Right renal cortex interstitium (tissue), 3 donors: ENCODE measurements around the gene PDHA2. TPM values are rescaled to one million over a fixed set of nuclear protein-coding genes. Genes with fewer than 3 reads are reported as not detected.
A peak's percentile ranks its signal among the peaks of the same experiment; 100 is the strongest.
"Not testable (repeated sequence)": the region's sequence is repeated elsewhere in the genome, so short reads cannot be mapped to it uniquely, and the experiment has no call there.

Source experiments
- DNase-seq, 3 donors: peaks; one replicate each; pipeline ENCODE4 v3.0.0-alpha.2; 2013; ENCODE audit warnings: low read depth in 3 of 3, low spot score in 2 of 3
- polyA plus RNA-seq, 3 donors: library from polyadenylated mRNA; unstranded; fragments of 120-200 nt; gene quantifications; one replicate each; pipeline ENCODE4 v1.2.1, GENCODE V29; 2013; ENCODE audit not compliant: insufficient read length in 3 of 3

The PDHA2 gene
- polyA plus RNA-seq, result not detected

DNA sequence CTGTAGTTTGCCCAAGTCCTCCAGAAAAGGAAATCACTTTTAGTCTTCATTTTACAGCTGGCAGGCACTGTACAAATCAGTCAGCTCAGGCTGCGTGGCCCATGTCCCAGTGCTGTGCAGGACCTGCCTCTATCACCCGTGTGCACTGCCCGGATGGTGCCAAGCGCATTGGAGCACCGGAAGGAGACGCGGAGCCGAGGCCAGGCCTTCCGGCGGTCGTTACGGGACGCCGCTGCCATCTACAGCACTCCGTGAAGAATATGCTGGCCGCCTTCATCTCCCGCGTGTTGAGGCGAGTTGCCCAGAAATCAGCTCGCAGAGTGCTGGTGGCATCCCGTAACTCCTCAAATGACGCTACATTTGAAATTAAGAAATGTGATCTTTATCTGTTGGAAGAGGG, at the start of gene PDHA2:
TSS of gene PDHA2 (plus strand) at position 203 of the 400 bp plus-strand sequence. CDS start at position 261, 58 bp downstream.
- no peak for DNase-seq

DNA sequence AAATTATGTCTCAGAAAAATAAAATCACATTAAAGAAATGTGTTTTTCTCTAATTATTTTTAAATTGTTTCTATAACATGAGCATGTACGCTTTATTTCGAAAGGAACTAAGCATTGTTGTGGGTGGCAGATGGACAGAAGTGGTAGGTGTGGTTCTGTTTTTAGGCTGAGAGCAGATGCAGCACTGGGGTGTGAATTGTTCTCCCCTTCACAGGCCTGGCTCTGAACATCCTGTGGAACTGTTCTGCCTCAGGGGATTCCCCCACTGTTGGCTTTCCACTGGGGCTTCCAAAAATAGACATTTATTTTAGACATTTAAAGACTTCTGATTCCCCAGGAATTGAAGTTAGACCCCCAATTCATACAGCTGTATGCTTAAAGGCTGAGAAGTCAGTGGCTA, 41.9 kb upstream of the PDHA2 start:
- no peak for DNase-seq

DNA sequence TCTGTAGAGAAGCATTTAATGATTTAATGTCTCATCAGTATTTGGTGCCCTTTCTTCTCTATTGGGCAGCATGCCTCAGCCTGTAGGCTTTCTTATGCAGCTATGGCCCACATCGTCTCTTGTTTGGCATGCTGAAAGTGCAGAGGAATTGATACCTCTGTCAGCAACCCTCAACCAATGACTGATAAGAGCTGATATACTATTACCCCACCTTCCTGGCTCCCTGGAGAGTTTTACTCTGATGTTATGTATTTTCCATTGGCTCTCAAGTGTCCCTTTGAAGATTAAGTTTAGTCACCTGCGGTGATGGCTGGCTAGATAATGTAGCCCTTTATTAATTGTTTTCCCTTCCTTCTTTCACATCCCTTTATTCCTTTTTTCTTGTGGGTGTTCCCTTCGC, 41.2 kb upstream of the PDHA2 start:
- DNase-seq, result no peak

DNA sequence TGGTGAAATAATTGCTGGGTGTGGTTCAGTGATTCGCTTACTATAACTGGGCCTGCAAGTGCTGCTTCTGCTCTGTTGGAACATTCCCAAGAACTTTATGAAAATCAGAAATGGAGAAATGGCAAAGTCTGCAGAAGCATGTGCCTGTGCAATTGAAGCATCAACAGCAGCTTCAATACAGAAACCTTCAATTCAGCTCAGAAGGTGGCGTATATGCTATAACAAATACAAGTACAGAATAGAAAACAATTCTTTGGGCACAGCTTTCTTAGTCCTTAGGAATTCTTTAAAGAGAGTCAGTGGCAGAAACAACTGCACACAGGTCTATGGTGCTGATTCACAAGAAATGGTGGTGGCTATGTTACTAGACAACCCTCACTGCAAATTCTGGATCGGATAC, 18.0 kb upstream of the PDHA2 start:
- no peak for DNase-seq

DNA sequence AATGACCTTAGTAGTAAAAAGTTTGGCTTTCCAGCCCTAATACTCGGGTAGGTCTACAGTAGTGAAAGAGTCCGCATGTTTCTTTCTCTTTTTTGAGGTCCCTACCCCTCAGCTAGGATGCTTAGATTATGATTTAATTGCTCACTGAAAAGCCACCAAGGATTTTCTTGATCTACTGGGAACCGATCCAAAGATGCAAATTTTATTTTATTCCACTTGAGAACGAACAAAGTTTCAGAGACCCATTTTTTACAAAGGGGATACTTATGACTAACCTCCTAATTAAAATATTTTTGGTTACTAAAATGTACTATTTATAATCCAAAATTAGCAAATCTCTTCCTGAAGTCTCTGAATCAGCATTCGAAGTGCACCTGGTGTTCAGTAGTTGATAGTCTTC, 14.3 kb upstream of the PDHA2 start:
- DNase-seq, result no peak

DNA sequence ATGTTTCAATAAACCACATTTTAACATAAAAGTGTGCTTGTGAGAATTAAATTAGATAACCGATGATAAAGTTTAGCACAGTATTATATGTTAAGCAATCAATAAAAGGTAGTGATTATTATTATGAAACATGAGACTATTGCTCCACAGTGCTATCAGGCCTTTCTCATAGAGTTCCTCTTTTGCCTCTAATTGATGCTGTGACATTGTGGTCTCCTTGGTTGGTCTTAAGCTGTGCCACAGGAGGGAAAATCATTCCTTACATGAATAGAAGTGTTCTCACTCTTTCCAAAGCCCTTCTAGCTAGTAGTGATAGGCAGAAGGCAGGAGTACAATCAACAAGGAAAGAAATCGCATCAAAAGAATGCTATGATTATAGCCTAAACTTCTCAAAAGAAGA, 9.2 kb upstream of the PDHA2 start:
- no peak for DNase-seq

DNA sequence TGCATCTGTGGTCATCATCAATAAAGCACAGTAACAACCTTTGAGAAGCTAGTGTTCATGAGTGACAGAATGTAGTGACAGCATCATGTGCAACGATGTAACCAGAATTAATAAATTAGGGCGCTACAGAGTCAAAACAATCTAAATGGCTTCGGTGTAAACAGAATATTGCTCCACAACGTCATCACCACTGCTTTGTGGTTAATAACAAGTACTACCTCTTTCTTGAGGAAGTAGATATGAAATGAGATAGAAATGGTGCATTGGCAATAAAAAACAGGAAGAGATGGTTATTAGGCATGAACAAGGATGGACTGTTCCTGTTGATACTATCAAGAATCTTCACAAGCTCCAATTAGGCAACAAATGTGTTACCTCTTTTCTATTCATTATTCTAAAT, 8.7 kb upstream of the PDHA2 start:
- DNase-seq, result no peak

DNA sequence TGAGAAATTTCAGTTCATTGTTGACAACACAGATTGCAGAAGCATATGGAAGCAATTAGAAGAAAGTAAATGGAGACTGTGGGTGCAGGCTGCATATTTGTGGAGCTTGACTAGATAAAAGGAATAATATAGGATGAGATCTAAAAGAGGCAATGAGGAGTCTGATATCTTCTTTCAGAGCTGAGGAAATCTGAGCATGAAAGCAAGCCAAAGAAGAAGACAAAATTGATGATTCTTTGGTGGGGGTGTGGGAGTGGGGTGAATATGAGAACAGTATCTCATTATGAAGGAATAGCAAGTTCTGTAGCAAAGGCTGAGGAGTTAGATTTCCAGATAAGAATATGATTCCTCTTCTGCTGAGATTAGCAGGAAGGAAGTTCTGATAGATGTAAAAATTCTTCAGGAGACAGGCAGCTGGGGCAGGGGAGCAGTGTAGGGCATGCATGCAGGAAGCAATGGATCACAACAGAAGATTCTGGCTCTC, 6.1 kb upstream of the PDHA2 start:
- peak; percentile 9 to 26 (median 16) for DNase-seq

DNA sequence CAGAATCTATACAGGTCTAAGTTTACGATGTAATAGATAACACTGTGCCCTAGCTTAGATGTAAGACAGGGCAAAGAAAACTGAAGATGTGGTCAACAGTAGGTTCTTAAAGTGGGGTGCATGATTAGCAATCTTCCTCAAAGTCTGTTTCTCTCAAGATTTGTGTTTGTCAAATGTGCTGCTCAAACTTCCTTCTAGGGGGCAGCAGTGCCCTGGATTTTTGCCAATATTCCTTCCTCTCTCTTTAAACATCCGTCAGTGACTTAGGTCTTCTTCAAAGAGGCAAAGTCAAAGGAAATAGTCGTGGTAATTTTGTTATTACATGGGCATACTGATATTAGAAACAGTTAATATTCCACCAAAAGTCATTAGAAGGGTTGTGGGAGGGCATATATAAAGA, 4.2 kb upstream of the PDHA2 start:
- peak in 2 of 3 donors; percentile 7 to 13 for DNase-seq

DNA sequence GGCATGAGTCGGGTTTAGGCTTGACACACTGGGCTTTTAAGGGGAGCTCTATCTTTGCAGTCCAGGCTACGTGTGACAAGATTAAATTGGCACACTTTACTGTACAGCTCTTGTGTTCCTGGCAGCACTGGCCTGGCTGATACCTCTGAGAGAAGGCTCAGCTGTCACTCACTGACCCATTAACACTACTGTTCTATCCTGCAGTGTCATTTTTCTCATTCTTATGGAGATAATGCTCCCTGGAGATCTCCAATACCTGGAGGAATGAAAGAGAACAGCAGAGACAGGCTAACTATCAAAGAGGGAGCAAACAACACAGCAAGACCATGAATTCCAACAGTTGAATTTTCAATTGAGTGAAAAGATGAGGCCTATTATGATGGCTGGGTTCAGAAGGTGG, 1.7 kb upstream of the PDHA2 start:
- DNase-seq, result no peak

DNA sequence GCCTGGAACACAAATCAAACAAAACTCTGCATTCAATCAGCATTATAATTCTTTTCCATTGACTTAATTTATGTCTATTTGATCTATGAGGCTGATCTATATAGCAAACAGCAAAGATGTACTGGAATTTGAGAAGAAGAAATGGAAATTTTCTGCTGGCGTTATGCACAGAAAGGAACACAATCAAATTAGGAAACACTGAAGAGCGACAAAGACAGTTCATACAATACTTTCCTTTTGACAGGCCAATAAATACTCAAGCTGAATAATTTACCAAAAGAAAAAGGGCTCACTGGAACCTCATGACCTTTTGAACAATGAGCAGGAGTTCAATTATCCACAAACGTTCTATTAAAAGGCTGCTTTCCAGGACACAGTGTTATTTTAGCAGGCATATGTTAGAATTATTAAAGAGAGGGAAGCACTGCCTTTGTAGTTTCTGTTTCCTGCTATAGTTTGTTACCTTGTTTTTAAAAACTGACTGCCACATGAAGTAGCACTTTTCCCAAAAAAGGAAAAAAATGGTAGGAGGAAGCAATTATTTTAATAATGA, 8.1 kb downstream of the PDHA2 start:
- no peak for DNase-seq

DNA sequence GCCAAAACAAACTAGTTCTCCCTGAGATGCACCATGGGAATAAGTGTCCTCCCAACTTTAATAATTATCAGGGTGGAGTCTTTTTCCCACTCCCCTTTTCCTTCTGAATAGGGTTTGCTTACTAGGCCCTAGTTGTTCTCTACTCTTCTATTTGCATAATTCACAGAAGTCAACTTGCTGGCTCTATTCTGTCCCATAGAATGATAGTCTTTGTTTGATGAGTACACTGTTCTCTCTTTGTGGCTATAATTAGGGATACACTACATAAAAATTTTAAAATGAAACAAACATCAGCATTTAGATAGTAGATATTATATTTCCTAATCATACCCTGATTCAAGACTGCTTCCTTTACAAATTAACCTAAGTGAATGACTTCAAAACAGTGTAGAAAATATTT, 10.3 kb downstream of the PDHA2 start:
- DNase-seq, result no peak

DNA sequence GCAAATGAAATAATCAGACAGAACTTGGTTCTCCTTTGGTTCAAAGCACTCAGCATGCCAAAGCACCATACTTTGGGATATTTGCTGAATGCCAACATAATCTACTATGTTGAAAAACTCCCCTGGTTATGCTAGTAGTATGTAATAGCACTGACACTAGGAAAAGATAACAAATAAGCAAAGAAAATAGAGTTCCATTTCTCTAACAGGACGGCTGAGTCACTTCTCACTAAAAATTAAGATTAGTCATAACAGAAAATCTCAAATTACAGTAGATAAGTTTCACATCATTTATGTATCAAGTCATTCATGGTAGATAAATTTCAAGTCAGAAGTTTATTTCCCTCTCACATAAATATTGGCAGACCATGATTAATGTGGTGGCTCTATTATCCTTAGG, 17.9 kb downstream of the PDHA2 start:
- DNase-seq, result no peak

DNA sequence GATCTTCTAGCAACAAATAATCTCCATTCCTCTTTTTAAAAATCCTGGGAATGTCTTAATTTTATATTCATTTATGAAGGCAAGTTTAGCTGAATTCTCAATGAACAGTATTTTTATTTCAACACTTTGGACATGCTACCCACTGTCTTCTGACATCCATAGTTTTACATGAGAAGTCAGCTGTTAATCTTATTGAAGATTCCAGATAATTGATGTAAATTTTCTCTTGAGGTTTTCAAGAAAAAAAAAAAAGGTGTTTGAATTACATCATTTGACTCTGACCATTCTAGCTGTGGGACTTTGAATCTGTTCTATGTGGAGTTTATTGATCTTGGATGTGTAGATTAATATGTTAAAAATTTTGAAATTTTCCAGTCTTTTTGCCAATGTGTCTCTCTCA, 28.0 kb downstream of the PDHA2 start:
- peak in 1 of 3 donors; percentile 1 for DNase-seq

DNA sequence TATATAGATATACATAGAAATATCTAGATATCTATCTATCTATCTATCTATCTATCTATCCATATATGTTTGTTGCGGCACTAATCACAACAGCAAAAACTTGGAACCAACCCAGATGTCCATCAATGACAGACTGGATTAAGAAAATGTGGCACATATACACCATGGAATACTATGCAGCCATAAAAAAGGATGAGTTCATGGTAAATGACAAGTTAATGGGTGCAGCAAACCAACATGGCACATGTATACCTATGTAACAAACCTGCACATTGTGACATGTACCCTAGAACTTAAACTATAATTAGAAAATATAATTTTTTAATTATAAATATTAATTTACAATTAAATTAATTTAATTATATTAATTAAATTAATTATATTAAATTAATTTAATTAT, 29.5 kb downstream of the PDHA2 start:
- not testable (repeated sequence) for DNase-seq

DNA sequence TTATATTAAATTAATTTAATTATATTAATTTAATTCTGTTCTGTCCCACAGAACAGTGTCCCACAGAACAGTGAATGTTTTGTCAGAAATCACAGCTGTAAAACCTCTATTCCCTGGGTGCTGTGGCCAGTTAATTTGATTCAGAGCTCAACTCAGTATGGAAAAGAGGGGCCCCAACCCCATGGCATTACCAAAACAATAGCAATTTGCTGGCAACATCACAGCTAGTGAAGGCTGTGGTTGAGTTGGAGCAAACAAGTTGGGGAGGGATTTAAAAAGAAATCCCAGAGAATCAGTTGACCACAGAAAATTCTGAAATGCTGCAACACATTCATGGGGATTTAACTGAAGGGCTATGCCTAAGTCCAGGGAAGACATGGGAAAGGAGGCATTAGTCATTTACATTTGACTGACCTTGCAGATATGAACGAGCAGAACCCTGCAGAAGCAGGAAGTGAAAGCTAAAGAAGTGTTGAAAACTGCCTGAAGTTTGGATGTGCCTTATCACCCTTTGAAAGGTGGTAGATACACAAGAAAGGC, 30.1 kb downstream of the PDHA2 start:
- DNase-seq, result no peak

DNA sequence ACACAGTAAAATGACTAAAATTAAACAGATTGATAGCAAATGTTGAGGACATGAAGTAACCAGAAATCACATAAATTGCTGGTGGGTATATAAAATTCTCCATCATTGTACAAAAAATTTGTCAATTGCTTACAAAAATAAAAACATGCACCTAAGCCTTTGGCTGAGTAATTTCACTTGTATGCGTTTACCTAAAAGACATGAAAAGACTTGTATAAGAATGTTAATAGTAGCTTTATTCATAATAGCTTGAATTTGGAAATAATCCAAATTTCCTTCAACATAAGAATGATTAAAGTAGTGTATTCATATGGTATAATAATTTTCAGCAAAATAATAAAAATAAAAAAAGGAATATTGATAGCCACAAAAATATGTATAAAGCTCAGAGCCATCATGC, 37.7 kb downstream of the PDHA2 start:
- no peak for DNase-seq

DNA sequence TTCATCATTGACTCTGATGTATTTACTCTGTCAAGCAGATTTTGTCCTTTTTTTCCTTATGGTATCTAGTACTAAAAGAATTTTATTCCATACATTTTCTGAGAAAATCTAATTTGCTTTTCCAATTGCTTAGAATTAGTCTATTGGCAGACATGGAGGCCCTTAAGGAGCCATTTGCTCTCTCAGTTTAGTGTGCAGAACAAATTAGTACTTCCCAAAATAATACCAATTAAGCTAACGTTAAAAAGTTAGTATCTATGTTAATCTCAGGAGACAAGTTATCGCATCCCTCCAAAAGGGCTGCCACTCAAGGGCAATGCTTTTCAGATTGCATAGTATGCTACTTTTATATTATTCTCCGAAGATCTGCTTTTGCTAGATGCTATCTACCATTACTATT, 47.7 kb downstream of the PDHA2 start:
- no peak for DNase-seq

DNA sequence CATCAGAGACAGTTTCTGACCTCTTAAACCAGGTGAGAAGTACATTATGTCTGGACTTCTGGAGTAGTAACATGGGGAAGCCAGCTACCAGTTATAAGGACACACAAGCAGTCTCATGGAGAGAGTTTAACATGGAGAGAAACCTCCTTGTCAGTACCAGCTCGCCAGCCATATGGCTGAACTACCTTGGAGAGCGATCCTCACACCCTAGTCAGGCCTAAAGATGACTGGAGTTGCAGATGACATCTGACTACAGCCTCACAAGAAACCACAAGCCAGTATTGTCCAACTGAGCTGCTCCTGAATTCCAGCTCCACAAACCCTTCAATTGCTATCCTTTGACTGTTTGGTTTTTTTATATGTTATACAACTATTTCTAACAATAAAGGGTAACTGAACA, 49.8 kb downstream of the PDHA2 start:
- DNase-seq, result no peak
